Measurements from ENCODE around the gene AAMDC. TPM values are rescaled to one million over a fixed set of nuclear protein-coding genes. Genes with fewer than 3 reads are reported as not detected.
"Not testable (repeated sequence)": the region's sequence is repeated elsewhere in the genome, so short reads cannot be mapped to it uniquely, and the experiment has no call there.

AAMDC gene
- polyA plus RNA-seq, 3 donors: 34.5 to 120 (median 103) TPM

DNA sequence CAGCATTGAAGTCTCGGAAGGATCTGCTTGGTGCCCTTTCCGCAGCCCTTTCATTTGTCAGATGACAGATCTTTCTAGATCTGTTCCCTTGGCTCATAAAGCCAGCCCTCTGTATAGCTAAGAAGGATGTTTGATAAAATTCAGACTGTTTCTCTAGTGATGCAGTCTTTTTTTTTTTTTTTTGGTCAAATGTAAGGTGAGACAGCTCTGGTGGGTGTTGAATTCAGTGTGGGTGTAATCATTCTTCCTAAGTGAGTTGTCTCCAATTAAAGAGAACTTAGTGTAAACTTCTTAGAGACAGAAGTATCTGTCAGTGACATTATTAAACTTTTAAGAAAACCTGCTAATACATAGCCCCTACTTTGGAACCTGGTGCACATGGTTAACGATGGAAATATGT, 53.3 kb downstream of the AAMDC start:
- no peak overlapping the region for H3K27ac ChIP-seq (ENCODE audit: low read depth, low read length)
- 92 to 96% (median 96%) methylated on average over 3 of the region's 3 CpGs for WGBS, 3 donors

GRCh38 chr11:77876045-77876444, 55.1 kb downstream of the AAMDC start:
- 86 to 93% (median 86%) methylated on average over 3 of the region's 3 CpGs for WGBS, 3 donors

GRCh38 chr11:77878247-77878646, 57.3 kb downstream of the AAMDC start:
- WGBS, 3 donors: 66 to 77% (median 69%) methylated on average over 4 of the region's 4 CpGs
- H3K27ac ChIP-seq (ENCODE audit: low read depth, low read length): not testable (repeated sequence)

More at GRCh38 chr11:77876045-77876444, 55.1 kb downstream of the AAMDC start:
- H3K27ac ChIP-seq (ENCODE audit: low read depth, low read length): no peak overlapping the region

DNA sequence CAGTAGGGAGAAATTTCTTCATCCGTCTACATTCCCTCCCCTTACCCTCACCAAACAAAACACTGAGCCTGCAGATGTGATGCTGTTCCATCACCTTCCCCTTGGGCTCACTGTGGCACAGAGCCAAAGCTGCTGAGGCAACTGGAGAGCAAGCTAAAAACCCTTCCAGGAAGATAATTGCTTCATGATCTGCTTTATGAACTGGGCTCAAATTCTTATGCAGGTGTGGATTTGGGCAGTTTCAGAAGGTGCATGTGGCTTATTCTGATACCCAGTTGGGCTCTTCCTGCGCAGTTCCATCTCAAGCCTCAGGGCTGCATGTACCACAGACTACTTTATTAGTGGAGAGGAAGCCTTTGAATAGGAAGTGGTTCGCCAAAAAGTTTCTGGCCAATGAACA, 58.3 kb downstream of the AAMDC start:
- H3K27ac ChIP-seq (ENCODE audit: low read depth, low read length): no peak overlapping the region
- WGBS, 3 donors: 68 to 87% (median 73%) methylated on average over 3 of the region's 3 CpGs

- 52 to 89% (median 74%) methylated on average over 3 of the region's 3 CpGs for WGBS, 3 donors
Observed at GRCh38 chr11:77882396-77882795, 61.5 kb downstream of the AAMDC start.

DNA sequence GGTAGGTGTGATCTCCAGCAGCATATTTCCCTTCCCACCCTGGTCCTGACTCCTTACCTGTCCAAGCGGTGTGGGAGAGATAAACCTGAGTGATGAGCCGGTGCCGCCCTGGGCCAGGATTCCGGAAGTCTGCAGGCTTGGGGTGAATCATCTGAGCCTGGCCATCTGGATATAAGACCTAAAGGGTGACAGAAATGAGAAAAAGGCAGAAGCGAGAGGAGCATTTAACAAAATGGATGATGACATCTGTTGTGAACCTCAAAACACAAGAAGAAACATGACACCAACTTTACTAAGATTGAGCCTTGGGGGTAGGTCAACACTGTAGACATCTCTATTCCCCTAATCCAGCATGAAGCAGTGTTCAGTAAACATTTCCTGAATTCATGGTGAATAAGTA, 62.8 kb downstream of the AAMDC start:
- 89 to 96% (median 95%) methylated on average over 5 of the region's 5 CpGs for WGBS, 3 donors
- no peak overlapping the region for H3K27ac ChIP-seq (ENCODE audit: low read depth, low read length)

More at GRCh38 chr11:77882396-77882795, 61.5 kb downstream of the AAMDC start:
- no peak overlapping the region for H3K27ac ChIP-seq (ENCODE audit: low read depth, low read length)

DNA sequence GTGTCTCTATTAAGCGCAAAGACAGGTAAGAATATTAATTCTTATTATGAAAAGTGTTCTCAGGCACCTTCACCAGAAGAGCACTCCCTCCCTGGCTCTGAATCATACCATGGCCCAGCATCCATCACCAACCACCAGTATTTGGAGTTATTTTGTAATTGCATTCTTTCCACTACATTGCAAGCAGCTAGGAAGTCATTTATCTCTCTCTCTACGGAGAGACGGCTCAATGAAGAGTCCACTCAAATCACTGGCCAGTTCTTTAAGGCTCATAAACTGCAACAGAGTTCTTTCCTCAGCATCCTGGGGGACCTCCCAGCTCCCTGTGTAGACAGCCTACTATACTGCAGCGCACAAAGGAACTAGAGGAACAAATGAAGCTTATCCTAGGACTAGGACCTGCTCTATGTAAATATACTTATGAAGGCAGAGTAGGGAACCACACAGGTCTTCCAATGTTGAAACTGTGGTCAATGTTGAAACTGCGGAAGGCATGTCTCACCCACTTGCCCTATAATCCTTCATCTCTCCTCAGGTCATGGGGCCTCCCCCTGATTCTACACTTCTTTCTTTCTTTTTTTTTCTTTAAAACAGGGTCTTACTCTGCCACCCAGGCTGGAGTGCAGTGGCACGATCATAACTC, 63.4 kb downstream of the AAMDC start:
- H3K27ac ChIP-seq (ENCODE audit: low read depth, low read length): no peak overlapping the region
- WGBS, 3 donors: 75 to 89% (median 81%) methylated on average over 6 of the region's 6 CpGs

GRCh38 chr11:77884829-77885190, 63.9 kb downstream of the AAMDC start:
- no peak overlapping the region for H3K27ac ChIP-seq (ENCODE audit: low read depth, low read length)
- 96 to 98% (median 97%) methylated on average over 6 of the region's 6 CpGs for WGBS, 3 donors

DNA sequence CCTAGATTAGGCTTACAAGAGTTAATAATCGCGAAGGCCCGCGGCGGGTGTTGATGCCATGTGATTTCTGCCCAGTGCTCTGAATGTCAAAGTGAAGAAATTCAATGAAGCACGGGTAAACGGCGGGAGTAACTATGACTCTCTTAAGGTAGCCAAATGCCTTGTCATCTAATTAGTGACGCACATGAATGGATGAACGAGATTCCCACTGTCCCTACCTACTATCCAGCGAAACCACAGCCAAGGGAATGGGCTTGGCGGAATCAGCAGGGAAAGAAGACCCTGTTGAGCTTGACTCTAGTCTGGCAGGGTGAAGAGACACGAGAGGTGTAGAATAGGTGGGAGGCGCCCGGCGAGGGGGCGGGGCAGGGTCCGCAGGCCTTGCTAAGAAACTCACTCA, 65.5 kb downstream of the AAMDC start:
- 86 to 96% (median 95%) methylated on average over 18 of the region's 18 CpGs for WGBS, 3 donors
- no peak overlapping the region for H3K27ac ChIP-seq (ENCODE audit: low read depth, low read length)

DNA sequence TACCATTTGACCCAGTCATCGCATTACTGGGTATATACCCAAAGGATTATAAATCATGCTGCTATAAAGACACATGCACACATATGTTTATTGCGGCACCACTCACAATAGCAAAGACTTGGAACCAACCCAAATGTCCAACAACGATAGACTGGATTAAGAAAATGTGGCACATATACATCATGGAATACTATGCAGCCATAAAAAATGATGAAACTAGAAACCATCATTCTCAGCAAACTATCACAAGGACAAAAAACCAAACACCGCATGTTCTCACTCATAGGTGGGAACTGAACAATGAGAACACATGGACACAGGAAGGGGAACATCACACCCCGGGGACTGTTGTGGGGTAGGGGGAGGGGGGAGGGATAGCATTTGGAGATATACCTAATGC, 68.1 kb downstream of the AAMDC start:
- not testable (repeated sequence) for H3K27ac ChIP-seq (ENCODE audit: low read depth, low read length)
- 84 to 93% (median 88%) methylated on average over 5 of the region's 5 CpGs for WGBS, 3 donors

GRCh38 chr11:77890100-77890614, 69.2 kb downstream of the AAMDC start:
- H3K27ac ChIP-seq (ENCODE audit: low read depth, low read length): not testable (repeated sequence)

- 41 to 57% (median 49%) methylated on average over 4 of the region's 4 CpGs for WGBS, 3 donors
- H3K27ac ChIP-seq (ENCODE audit: low read depth, low read length): not testable (repeated sequence)
Observed at GRCh38 chr11:77890619-77891056, 69.7 kb downstream of the AAMDC start.

DNA sequence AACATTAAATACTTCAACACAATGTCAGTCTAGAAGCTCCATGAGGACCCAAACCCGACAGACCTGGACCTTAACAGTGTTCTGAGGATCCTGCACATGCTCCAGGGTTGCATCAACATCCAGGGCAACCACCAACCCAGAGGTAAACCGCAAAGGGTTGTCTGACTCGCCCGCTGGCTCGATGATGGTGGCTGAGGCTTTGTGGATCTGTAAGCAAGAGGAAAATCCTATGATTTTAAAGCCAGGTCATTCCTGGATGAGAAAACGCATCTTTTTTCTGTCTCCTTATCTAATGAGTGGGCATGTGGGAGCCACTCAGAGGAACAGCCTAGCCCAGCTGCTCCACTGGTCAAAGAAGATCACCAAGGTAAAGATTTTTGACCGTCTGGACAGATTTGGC, 70.3 kb downstream of the AAMDC start:
- 95 to 96% (median 95%) methylated on average over 7 of the region's 7 CpGs for WGBS, 3 donors
- H3K27ac ChIP-seq (ENCODE audit: low read depth, low read length): not testable (repeated sequence)

GRCh38 chr11:77891703-77892102, 70.8 kb downstream of the AAMDC start:
- H3K27ac ChIP-seq (ENCODE audit: low read depth, low read length): not testable (repeated sequence)
- 97 to 98% (median 98%) methylated on average over 3 of the region's 4 CpGs for WGBS, 3 donors

GRCh38 chr11:77894949-77895348, 74.0 kb downstream of the AAMDC start:
- not testable (repeated sequence) for H3K27ac ChIP-seq (ENCODE audit: low read depth, low read length)
- WGBS, 3 donors: 63 to 96% (median 86%) methylated on average over 1 of the region's 1 CpG

DNA sequence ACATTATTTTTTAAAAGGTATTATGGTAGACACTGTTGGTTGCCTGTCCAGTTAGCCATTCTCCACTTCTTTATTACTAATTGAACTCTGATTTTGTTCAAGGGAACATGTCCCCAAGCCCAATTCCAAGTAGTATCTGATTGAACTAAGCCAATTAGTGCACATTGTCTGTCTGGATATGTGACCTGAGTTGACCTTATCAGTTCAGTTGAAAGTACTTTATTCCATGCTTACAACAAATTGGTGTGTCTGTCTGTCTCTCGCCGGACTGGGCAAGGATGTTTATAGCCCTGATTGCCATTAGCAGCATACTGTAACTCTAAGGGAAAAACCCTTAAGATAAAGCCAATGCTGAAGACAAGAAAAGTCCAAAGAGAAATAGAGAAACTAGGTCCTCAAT, 87.9 kb downstream of the AAMDC start:
- WGBS, 3 donors: 98% methylated on average over 2 of the region's 2 CpGs
- H3K27ac ChIP-seq (ENCODE audit: low read depth, low read length): no peak overlapping the region

GRCh38 chr11:77909277-77909676, 88.3 kb downstream of the AAMDC start:
- no peak overlapping the region for H3K27ac ChIP-seq (ENCODE audit: low read depth, low read length)
- WGBS, 3 donors: 92 to 100% (median 95%) methylated on average over 2 of the region's 2 CpGs

DNA sequence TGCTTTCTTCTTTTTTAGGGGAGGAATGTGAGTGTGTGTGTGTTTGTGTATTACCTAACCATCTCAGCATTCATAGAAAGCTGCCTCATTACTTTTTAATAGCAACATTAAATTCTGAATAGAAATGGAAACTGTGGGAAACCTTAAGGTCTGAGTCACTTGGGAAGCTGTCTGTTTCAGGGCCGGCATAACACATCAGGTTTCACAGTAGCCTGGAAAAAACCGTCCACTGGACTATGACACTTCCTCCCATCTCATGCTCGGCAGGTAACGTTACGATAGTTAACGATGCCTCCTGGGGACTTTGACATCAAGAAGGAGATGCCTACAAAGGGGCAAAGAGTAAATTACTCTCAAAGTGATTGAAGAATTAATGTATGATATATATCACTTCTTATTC, 89.9 kb downstream of the AAMDC start:
- WGBS, 3 donors: 91 to 98% (median 96%) methylated on average over 6 of the region's 6 CpGs
- not testable (repeated sequence) for H3K27ac ChIP-seq (ENCODE audit: low read depth, low read length)

GRCh38 chr11:77913608-77914306, 92.8 kb downstream of the AAMDC start:
- WGBS, 3 donors: 74 to 77% (median 77%) methylated on average over 3 to 4 of the region's 4 CpGs
- not testable (repeated sequence) for H3K27ac ChIP-seq (ENCODE audit: low read depth, low read length)

DNA sequence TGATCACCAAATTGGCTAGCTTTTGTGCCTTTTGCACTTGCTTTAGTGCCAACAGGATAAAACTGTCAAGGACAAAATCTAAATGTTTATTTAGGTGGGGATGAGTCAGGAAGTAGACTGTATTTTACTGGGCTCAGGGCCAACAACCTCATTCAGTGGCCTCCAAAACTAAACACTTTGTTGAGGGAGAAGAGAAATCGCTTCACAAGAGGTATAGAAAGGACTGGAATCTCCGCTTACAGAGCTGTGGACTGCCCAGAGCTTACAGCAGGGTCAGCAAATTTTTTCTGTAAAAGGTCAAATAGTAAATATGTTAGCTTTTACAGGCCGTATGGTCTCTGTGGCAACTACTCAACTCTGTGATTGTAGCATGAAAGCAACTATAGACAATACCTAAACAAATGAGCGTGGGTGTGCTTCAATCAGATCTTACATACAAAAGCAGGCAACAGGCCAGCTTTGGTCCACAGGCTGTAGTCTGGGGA, 93.4 kb downstream of the AAMDC start:
- 39 to 61% (median 55%) methylated on average over 4 of the region's 4 CpGs for WGBS, 3 donors
- not testable (repeated sequence) for H3K27ac ChIP-seq (ENCODE audit: low read depth, low read length)
